K562 (cell line): ENCODE data around the gene UBE2I. TPM values are rescaled to one million over a fixed set of nuclear protein-coding genes. Genes with fewer than 3 reads are reported as not detected.

Experiments used
- ARID3B ChIP-seq: fragments of 250-450 bp; sonication (Bioruptor Pico); IDR thresholded peaks from 2 replicates; pipeline ENCODE4 v1.4.0; 2020; ENCODE audit warnings: borderline replicate concordance
- HMG20B ChIP-seq: fragments of 250-450 bp; sonication (Bioruptor Pico); IDR thresholded peaks from 2 replicates; pipeline ENCODE4 v1.5.0; 2021; ENCODE audit warnings: mild to moderate bottlenecking
- HOXB6 ChIP-seq: fragments of 250-450 bp; sonication (Bioruptor Pico); IDR thresholded peaks from 2 replicates; pipeline ENCODE4 v1.5.1; 2022; ENCODE audit warnings: mild to moderate bottlenecking, borderline replicate concordance
- KDM1A ChIP-seq, 2 experiments: fragments of 450-650 bp; IDR thresholded peaks; 2 replicates each; pipeline ENCODE4 v1.6.1; 2016; ENCODE audit warnings: mild to moderate bottlenecking in 2 of 2
- KLF16 ChIP-seq: IDR thresholded peaks from 2 replicates; pipeline ENCODE4 v1.6.1; 2016; ENCODE audit warnings: antibody characterized with exemption
- PRDM10 ChIP-seq: fragments of 450-650 bp; IDR thresholded peaks from 2 replicates; pipeline ENCODE4 v1.6.1; 2018; ENCODE audit not compliant: partially characterized antibody
- SNIP1 ChIP-seq: fragments of 450-650 bp; IDR thresholded peaks from 2 replicates; pipeline ENCODE4 v1.7.1; 2017; ENCODE audit warnings: low read depth, mild to moderate bottlenecking
- XRCC3 ChIP-seq: fragments of 450-650 bp; IDR thresholded peaks from 2 replicates; pipeline ENCODE4 v1.6.1; 2017; ENCODE audit warnings: mild to moderate bottlenecking, moderate library complexity
- ZFP30 ChIP-seq: fragments of 250-450 bp; sonication (Bioruptor Pico); IDR thresholded peaks from 2 replicates; pipeline ENCODE4 v1.8.0; 2022; ENCODE audit warnings: moderate library complexity, mild to moderate bottlenecking, inconsistent platforms, borderline replicate concordance
- ZNF140 ChIP-seq: fragments of 250-450 bp; sonication (Bioruptor Pico); IDR thresholded peaks from 2 replicates; pipeline ENCODE4 v1.8.0; 2021; ENCODE audit warnings: moderate library complexity, mild to moderate bottlenecking, inconsistent platforms
- ZNF57 ChIP-seq: fragments of 450-650 bp; formaldehyde crosslinking; IDR thresholded peaks from 2 replicates; pipeline ENCODE4 v1.4.0; 2020; ENCODE audit warnings: mild to moderate bottlenecking, moderate library complexity
- ZNF583 ChIP-seq: fragments of 250-450 bp; sonication (Bioruptor Pico); IDR thresholded peaks from 2 replicates; pipeline ENCODE4 v1.4.0; 2020
- ZNF717 ChIP-seq: fragments of 250-450 bp; sonication (Bioruptor Pico); IDR thresholded peaks from 2 replicates; pipeline ENCODE4 v1.5.0; 2021
- ZNF780A ChIP-seq: fragments of 250-450 bp; sonication (Bioruptor Pico); IDR thresholded peaks from 2 replicates; pipeline ENCODE4 v1.5.0; 2021; ENCODE audit warnings: mild to moderate bottlenecking
- polyA plus RNA-seq, 8 experiments: library from polyadenylated mRNA; depleted of rRNA in 4 of 8; stranded (reverse) in 5 of 8; unstranded in 3 of 8; fragments of >200 nt; fragmentation: Nextera tagmentation in 2 of 8; fragmentation: Illumina TruSeq in 1 of 8; extraction: Ambion mirVana in 2 of 8; extraction: Trizol in 1 of 8; gene quantifications; 2 replicates each; pipeline versions ENCODE4 v1.2.1 to v1.2.3, GENCODE V29; 2011 to 2014; ENCODE audit warnings: inconsistent platforms in 1 of 8, missing spikeins in 1 of 8
- total RNA-seq, 7 experiments: library from RNA; depleted of rRNA in 6 of 7; stranded (reverse); fragments of >200 nt in 6 of 7; fragmentation: Illumina TruSeq in 2 of 7; extraction: Trizol in 2 of 7; gene quantifications; 2 replicates each; pipeline versions ENCODE4 v1.2.1 to v1.2.3, GENCODE V29; 2011 to 2021; ENCODE audit warnings: low replicate concordance in 1 of 7
- TF ChIP-seq, protein P1 (sequence below), 2 experiments: IDR thresholded peaks in 1 of 2; conservative IDR thresholded peaks in 1 of 2; 2 replicates each; pipeline ENCODE4 v1.6.1; 2016; ENCODE audit warnings: low read depth in 2 of 2, mild to moderate bottlenecking in 1 of 2, missing compliant biosample characterization in 1 of 2, missing genetic modification characterization in 1 of 2, moderate library complexity in 1 of 2
- TF ChIP-seq, protein P2 (sequence below), 3 experiments: fragments of 200-800 bp in 1 of 3; fragments of 250-450 bp in 1 of 3; fragments of 450-650 bp in 1 of 3; sonication (Bioruptor Pico) in 1 of 3; sonication (Bioruptor generic) in 1 of 3; formaldehyde crosslinking in 1 of 3; IDR thresholded peaks; 2 replicates each; pipeline versions ENCODE4 v1.6.1 to v1.8.0; 2016 to 2022; ENCODE audit warnings: mild to moderate bottlenecking in 2 of 3, missing genetic modification characterization in 2 of 3, missing compliant biosample characterization in 1 of 3, moderate library complexity in 1 of 3

UBE2I gene
- total and polyA plus RNA-seq, 9 of the 15 experiments (the other 6 are each of a cell fraction or from before 2014, with no cell fraction given): 36.6 to 254 (median 104) TPM

DNA sequence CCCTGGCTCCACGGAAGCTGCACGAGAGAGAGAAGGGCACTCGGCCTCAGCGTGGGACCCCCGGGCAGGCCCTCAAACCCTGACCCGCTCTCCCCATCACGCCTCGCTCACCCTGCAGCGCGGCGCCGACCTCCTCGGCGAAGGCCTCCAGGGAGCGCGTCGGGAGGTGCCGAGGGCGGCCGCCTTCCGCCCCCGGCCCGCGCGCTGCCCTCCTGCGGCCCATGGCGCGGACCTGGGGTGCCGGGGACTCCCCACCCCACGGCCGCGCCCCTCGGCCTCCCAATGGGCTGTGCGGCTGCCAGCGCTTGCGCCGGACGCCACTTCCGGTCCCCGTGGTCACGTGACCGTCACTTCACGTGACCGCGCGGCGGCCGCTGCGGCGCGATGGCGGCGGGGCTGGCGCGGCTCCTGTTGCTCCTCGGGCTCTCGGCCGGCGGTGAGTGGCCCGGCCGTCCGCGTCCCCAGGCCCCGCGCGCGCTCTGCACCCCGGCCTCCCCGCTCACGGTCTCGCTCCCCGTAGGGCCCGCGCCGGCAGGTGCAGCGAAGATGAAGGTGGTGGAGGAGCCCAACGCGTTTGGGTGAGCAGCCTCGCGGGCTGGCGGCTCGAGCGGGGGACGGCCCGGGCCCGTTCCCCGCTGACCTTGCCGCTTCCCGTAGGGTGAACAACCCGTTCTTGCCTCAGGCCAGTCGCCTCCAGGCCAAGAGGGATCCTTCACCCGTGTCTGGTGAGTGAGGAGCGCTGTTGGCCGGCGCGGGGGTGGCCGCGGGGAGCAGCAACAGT is 42.3 kb downstream of the UBE2I start, which contains the start of the genes GNPTG and TSR3 (continued):
- no peak for TF ChIP-seq ARID3B
- TF ChIP-seq HMG20B (CRISPR knock-in tag): no peak
- TF ChIP-seq HOXB6 (CRISPR knock-in tag): no peak
- TF ChIP-seq ZNF583 (CRISPR knock-in tag): peak; percentile 62; the same call in 1 of the 2 replicates
- no peak for TF ChIP-seq ZNF57 (CRISPR knock-in tag)
- no peak for TF ChIP-seq ZNF717
- TF ChIP-seq SNIP1: no peak
- no peak for TF ChIP-seq KLF16
- TF ChIP-seq, protein P1, sequence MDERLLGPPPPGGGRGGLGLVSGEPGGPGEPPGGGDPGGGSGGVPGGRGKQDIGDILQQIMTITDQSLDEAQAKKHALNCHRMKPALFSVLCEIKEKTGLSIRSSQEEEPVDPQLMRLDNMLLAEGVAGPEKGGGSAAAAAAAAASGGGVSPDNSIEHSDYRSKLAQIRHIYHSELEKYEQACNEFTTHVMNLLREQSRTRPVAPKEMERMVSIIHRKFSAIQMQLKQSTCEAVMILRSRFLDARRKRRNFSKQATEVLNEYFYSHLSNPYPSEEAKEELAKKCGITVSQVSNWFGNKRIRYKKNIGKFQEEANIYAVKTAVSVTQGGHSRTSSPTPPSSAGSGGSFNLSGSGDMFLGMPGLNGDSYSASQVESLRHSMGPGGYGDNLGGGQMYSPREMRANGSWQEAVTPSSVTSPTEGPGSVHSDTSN (CRISPR knock-in tag; IDR thresholded peaks at IDR 0.05; ENCODE audit: low read depth): no peak
- TF ChIP-seq, protein P1 (tag; conservative IDR thresholded peaks at IDR 0.05; ENCODE audit: low read depth): no peak
- TF ChIP-seq PRDM10: no peak
- TF ChIP-seq XRCC3: no peak
- no peak for TF ChIP-seq ZNF780A (CRISPR knock-in tag)
- no peak for TF ChIP-seq ZFP30 (CRISPR knock-in tag)
- no peak for TF ChIP-seq ZNF140 (CRISPR knock-in tag)
- no peak for TF ChIP-seq KDM1A (IDR thresholded peaks at IDR 0.05)
- TF ChIP-seq, protein P2, sequence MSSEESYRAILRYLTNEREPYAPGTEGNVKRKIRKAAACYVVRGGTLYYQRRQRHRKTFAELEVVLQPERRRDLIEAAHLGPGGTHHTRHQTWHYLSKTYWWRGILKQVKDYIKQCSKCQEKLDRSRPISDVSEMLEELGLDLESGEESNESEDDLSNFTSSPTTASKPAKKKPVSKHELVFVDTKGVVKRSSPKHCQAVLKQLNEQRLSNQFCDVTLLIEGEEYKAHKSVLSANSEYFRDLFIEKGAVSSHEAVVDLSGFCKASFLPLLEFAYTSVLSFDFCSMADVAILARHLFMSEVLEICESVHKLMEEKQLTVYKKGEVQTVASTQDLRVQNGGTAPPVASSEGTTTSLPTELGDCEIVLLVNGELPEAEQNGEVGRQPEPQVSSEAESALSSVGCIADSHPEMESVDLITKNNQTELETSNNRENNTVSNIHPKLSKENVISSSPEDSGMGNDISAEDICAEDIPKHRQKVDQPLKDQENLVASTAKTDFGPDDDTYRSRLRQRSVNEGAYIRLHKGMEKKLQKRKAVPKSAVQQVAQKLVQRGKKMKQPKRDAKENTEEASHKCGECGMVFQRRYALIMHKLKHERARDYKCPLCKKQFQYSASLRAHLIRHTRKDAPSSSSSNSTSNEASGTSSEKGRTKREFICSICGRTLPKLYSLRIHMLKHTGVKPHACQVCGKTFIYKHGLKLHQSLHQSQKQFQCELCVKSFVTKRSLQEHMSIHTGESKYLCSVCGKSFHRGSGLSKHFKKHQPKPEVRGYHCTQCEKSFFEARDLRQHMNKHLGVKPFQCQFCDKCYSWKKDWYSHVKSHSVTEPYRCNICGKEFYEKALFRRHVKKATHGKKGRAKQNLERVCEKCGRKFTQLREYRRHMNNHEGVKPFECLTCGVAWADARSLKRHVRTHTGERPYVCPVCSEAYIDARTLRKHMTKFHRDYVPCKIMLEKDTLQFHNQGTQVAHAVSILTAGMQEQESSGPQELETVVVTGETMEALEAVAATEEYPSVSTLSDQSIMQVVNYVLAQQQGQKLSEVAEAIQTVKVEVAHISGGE (CRISPR knock-in tag; IDR thresholded peaks at IDR 0.05): peak in 1 of 3 experiments; percentile 34; a peak in 1 of 6 replicates
